ENCODE measurements around the gene CTPS2.
"Not testable (repeated sequence)": the region's sequence is repeated elsewhere in the genome, so short reads cannot be mapped to it uniquely, and the experiment has no call there.

The CTPS2 gene

GRCh38 chrX:16579517-16579916, 133.0 kb downstream of the CTPS2 start:
- Histone ChIP-seq H3K27ac (ENCODE audit: low read length) (peak overlapping the region; percentile 83), H3K4me3 (ENCODE audit: low read length) (peak overlapping the region; percentile 50), H3K27me3 (ENCODE audit: control insufficient read depth, insufficient read depth, low read length) (no peaks in the 10 kb centered on the region), H3K36me3 (ENCODE audit: control insufficient read depth, low read depth, low read length) (peaks cover 21% of the 10 kb centered on the region), H3K9me3 (ENCODE audit: control insufficient read depth, low read depth, low read length) (peaks cover 17% of the 10 kb centered on the region), H3K4me1 (ENCODE audit: control insufficient read depth, low read depth, low read length) (peaks cover 38% of the 10 kb centered on the region), H3K9ac (ENCODE audit: low read length) (peak overlapping the region; percentile 62)

DNA sequence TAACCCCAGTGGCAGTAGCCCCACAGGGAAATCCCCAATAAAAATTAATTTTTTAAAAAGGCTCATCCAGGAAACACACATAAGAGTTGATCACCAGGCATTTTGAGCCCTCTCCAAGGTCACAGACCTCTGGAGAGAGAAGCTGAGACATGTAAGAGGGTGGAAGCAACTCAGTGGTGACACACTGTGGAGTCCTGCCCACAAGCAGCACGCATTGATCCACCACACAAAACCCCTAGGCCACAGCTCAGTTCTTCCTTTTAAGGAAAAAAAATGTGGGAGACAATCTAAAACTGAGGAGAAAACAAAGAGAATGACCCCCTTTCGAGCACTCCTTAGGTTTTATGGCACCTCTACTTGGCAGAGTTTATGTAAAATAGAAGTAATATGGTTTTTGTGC, 134.3 kb downstream of the CTPS2 start:
- Histone ChIP-seq H3K4me1 (ENCODE audit: control insufficient read depth, low read depth, low read length) (peaks cover 38% of the 10 kb centered on the region), H3K27ac (ENCODE audit: low read length) (peak overlapping the region; percentile 83), H3K36me3 (ENCODE audit: control insufficient read depth, low read depth, low read length) (peaks cover 15% of the 10 kb centered on the region), H3K9me3 (ENCODE audit: control insufficient read depth, low read depth, low read length) (peaks cover 17% of the 10 kb centered on the region), H3K4me3 (ENCODE audit: low read length) (peak overlapping the region; percentile 50), H3K9ac (ENCODE audit: low read length) (peak overlapping the region; percentile 62), H3K27me3 (ENCODE audit: control insufficient read depth, insufficient read depth, low read length) (no peaks in the 10 kb centered on the region)

DNA sequence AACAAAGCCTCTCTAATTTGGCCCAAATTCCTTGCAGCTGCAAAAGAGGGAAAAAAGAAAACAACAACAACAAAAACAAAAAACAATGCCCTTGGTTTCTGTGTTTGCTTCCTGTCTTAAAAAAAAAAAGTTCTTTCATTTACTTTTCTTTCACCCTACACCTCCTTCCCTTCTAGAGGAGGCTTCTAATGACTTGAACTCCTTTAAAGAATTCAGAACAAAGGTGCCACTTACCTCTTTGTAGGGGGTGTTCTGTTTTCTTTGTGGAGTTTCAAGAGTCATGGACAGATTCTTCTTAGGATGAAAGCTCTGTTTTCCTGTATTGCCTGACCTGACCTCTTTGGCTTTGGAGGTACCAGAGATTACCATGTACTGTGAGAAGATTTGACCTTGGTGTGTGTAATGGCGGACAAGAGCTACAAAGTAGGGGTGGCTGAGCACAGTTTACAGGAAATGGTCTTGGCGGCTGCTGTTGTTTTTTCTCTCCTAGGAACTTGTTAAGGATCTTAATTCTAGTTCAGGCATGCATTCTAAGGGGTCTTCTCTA, 134.9 kb downstream of the CTPS2 start:
- Histone ChIP-seq H3K4me3 (ENCODE audit: low read length) (peak overlapping the region; percentile 50), H3K9me3 (ENCODE audit: control insufficient read depth, low read depth, low read length) (peaks cover 17% of the 10 kb centered on the region), H3K27me3 (ENCODE audit: control insufficient read depth, insufficient read depth, low read length) (no peaks in the 10 kb centered on the region), H3K9ac (ENCODE audit: low read length) (peak overlapping the region; percentile 62), H3K27ac (ENCODE audit: low read length) (peak overlapping the region; percentile 83), H3K36me3 (ENCODE audit: control insufficient read depth, low read depth, low read length) (peaks cover 8% of the 10 kb centered on the region), H3K4me1 (ENCODE audit: control insufficient read depth, low read depth, low read length) (peaks cover 38% of the 10 kb centered on the region)

GRCh38 chrX:16575388-16575787, 137.1 kb downstream of the CTPS2 start:
- H3K4me1 ChIP-seq (ENCODE audit: control insufficient read depth, low read depth, low read length), result peaks cover 35% of the 10 kb centered on the region
- H3K9ac ChIP-seq (ENCODE audit: low read length); H3K9me3 ChIP-seq (ENCODE audit: control insufficient read depth, low read depth, low read length); H3K36me3 ChIP-seq (ENCODE audit: control insufficient read depth, low read depth, low read length); H3K27ac ChIP-seq (ENCODE audit: low read length); H3K4me3 ChIP-seq (ENCODE audit: low read length); H3K27me3 ChIP-seq (ENCODE audit: control insufficient read depth, insufficient read depth, low read length): not testable (repeated sequence)

- no peaks in the 10 kb centered on the region for H3K27me3 ChIP-seq (ENCODE audit: control insufficient read depth, insufficient read depth, low read length)
- peaks cover 22% of the 10 kb centered on the region for H3K4me1 ChIP-seq (ENCODE audit: control insufficient read depth, low read depth, low read length)
- H3K36me3 ChIP-seq (ENCODE audit: control insufficient read depth, low read depth, low read length), result no peaks in the 10 kb centered on the region
- H3K4me3 ChIP-seq (ENCODE audit: low read length), result no peak overlapping the region
- no peak overlapping the region for H3K27ac ChIP-seq (ENCODE audit: low read length)
- H3K9ac ChIP-seq (ENCODE audit: low read length), result no peak overlapping the region
- no peaks in the 10 kb centered on the region for H3K9me3 ChIP-seq (ENCODE audit: control insufficient read depth, low read depth, low read length)
Observed at GRCh38 chrX:16573781-16574180, 138.7 kb downstream of the CTPS2 start.

- H3K9me3 ChIP-seq (ENCODE audit: control insufficient read depth, low read depth, low read length), result no peaks in the 10 kb centered on the region
- H3K4me1 ChIP-seq (ENCODE audit: control insufficient read depth, low read depth, low read length), result peaks cover 8% of the 10 kb centered on the region
- H3K27ac ChIP-seq (ENCODE audit: low read length), result no peak overlapping the region
- H3K9ac ChIP-seq (ENCODE audit: low read length), result no peak overlapping the region
- H3K36me3 ChIP-seq (ENCODE audit: control insufficient read depth, low read depth, low read length), result no peaks in the 10 kb centered on the region
- H3K4me3 ChIP-seq (ENCODE audit: low read length), result no peak overlapping the region
- no peaks in the 10 kb centered on the region for H3K27me3 ChIP-seq (ENCODE audit: control insufficient read depth, insufficient read depth, low read length)
Observed at GRCh38 chrX:16567681-16568080, 144.8 kb downstream of the CTPS2 start.

GRCh38 chrX:16566571-16566970, 145.9 kb downstream of the CTPS2 start:
- Histone ChIP-seq H3K9ac (ENCODE audit: low read length) (no peak overlapping the region), H3K4me3 (ENCODE audit: low read length) (no peak overlapping the region), H3K9me3 (ENCODE audit: control insufficient read depth, low read depth, low read length) (no peaks in the 10 kb centered on the region)

DNA sequence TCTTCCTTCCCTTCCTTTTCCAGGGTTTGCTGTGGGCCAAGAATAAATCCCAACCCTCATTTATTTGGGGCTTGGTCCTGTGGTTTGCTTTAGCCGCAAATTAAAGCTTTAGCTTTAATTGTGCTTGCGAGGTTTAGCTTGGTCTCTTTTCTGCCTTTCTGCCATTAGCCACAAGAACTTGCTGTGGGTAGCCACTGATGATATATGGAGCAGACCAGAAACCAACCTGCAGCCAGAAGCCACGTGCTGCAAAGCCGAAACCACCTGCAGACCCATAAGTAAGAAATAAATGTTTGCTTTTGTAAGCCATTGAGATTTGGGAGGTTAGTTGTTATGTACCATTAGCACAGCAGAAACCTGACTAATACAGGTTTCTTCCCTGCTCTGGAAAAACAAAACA, 152.3 kb downstream of the CTPS2 start:
- Histone ChIP-seq H3K9me3 (ENCODE audit: control insufficient read depth, low read depth, low read length) (no peaks in the 10 kb centered on the region), H3K4me3 (ENCODE audit: low read length) (no peak overlapping the region), H3K9ac (ENCODE audit: low read length) (no peak overlapping the region), H3K27ac (ENCODE audit: low read length) (no peak overlapping the region), H3K36me3 (ENCODE audit: control insufficient read depth, low read depth, low read length) (no peaks in the 10 kb centered on the region), H3K4me1 (ENCODE audit: control insufficient read depth, low read depth, low read length) (no peaks in the 10 kb centered on the region), H3K27me3 (ENCODE audit: control insufficient read depth, insufficient read depth, low read length) (no peaks in the 10 kb centered on the region)

More at GRCh38 chrX:16566571-16566970, 145.9 kb downstream of the CTPS2 start:
- Histone ChIP-seq H3K27ac (ENCODE audit: low read length) (no peak overlapping the region), H3K27me3 (ENCODE audit: control insufficient read depth, insufficient read depth, low read length) (no peaks in the 10 kb centered on the region), H3K36me3 (ENCODE audit: control insufficient read depth, low read depth, low read length) (no peaks in the 10 kb centered on the region), H3K4me1 (ENCODE audit: control insufficient read depth, low read depth, low read length) (peaks cover 8% of the 10 kb centered on the region)

GRCh38 chrX:16559206-16559619, 153.3 kb downstream of the CTPS2 start:
- Histone ChIP-seq H3K9me3 (ENCODE audit: control insufficient read depth, low read depth, low read length) (no peaks in the 10 kb centered on the region), H3K36me3 (ENCODE audit: control insufficient read depth, low read depth, low read length) (no peaks in the 10 kb centered on the region), H3K27ac (ENCODE audit: low read length) (no peak overlapping the region), H3K27me3 (ENCODE audit: control insufficient read depth, insufficient read depth, low read length) (no peaks in the 10 kb centered on the region), H3K9ac (ENCODE audit: low read length) (no peak overlapping the region), H3K4me3 (ENCODE audit: low read length) (no peak overlapping the region), H3K4me1 (ENCODE audit: control insufficient read depth, low read depth, low read length) (no peaks in the 10 kb centered on the region)

DNA sequence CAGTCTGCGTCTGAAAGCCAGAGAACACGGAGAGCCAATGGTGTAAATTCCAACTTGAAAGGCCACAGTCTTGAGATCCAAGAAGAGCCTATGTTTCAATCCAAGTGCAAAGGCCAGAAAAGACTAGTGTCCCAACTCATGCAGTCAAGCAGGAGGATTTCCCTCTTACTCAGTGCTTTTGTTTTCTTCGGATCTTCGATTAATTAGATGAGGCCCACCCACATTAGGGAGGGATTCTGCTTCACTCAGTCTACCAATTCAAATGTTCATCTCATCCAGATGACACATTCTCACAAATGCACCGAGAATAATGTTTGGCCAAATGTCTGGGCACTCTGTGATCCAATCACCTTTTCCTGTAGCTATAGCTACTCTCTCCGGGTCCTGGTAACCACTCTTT, 154.0 kb downstream of the CTPS2 start:
- Histone ChIP-seq H3K27me3 (ENCODE audit: control insufficient read depth, insufficient read depth, low read length) (no peaks in the 10 kb centered on the region), H3K27ac (ENCODE audit: low read length) (no peak overlapping the region), H3K4me1 (ENCODE audit: control insufficient read depth, low read depth, low read length) (no peaks in the 10 kb centered on the region), H3K9ac (ENCODE audit: low read length) (no peak overlapping the region), H3K36me3 (ENCODE audit: control insufficient read depth, low read depth, low read length) (no peaks in the 10 kb centered on the region), H3K4me3 (ENCODE audit: low read length) (no peak overlapping the region), H3K9me3 (ENCODE audit: control insufficient read depth, low read depth, low read length) (no peaks in the 10 kb centered on the region)

DNA sequence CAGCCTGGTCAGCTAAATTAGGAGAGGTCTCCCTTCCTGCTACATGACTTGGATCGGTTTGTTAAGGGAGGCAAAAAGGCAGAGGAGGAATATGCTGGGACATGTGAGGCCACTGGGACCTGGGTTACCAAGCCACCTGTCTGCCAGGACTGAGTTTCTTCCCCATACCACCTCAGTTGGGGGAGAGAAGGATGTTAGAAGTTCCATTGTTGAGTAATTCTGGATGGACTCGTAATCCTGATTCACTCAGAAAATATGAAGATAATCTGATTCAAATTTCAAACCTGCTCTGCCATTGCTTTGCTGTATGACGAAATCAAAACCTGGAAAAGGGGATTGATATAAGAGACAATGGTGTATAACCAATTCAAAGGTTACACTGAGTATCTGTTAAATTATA, 159.9 kb downstream of the CTPS2 start:
- H3K9ac ChIP-seq (ENCODE audit: low read length), result no peak overlapping the region
- H3K27ac ChIP-seq (ENCODE audit: low read length), result no peak overlapping the region
- peaks cover 11% of the 10 kb centered on the region for H3K4me1 ChIP-seq (ENCODE audit: control insufficient read depth, low read depth, low read length)
- no peaks in the 10 kb centered on the region for H3K9me3 ChIP-seq (ENCODE audit: control insufficient read depth, low read depth, low read length)
- no peaks in the 10 kb centered on the region for H3K27me3 ChIP-seq (ENCODE audit: control insufficient read depth, insufficient read depth, low read length)
- H3K4me3 ChIP-seq (ENCODE audit: low read length), result no peak overlapping the region
- H3K36me3 ChIP-seq (ENCODE audit: control insufficient read depth, low read depth, low read length), result no peaks in the 10 kb centered on the region

GRCh38 chrX:16547644-16548043, 164.8 kb downstream of the CTPS2 start:
- Histone ChIP-seq H3K4me1 (ENCODE audit: control insufficient read depth, low read depth, low read length) (peaks cover 13% of the 10 kb centered on the region), H3K9me3 (ENCODE audit: control insufficient read depth, low read depth, low read length) (no peaks in the 10 kb centered on the region), H3K27me3 (ENCODE audit: control insufficient read depth, insufficient read depth, low read length) (no peaks in the 10 kb centered on the region), H3K27ac (ENCODE audit: low read length) (no peak overlapping the region), H3K36me3 (ENCODE audit: control insufficient read depth, low read depth, low read length) (no peaks in the 10 kb centered on the region), H3K9ac (ENCODE audit: low read length) (no peak overlapping the region), H3K4me3 (ENCODE audit: low read length) (no peak overlapping the region)
